A204.1 (cell line): ENCODE results near the gene RGS7BP.

Experiments used
- FAIRE-seq: peaks from 2 replicates; lab custom pipeline; 2012; peaks lifted over from hg19 to GRCh38; lab: Jason Lieb, UNC

RGS7BP gene

DNA sequence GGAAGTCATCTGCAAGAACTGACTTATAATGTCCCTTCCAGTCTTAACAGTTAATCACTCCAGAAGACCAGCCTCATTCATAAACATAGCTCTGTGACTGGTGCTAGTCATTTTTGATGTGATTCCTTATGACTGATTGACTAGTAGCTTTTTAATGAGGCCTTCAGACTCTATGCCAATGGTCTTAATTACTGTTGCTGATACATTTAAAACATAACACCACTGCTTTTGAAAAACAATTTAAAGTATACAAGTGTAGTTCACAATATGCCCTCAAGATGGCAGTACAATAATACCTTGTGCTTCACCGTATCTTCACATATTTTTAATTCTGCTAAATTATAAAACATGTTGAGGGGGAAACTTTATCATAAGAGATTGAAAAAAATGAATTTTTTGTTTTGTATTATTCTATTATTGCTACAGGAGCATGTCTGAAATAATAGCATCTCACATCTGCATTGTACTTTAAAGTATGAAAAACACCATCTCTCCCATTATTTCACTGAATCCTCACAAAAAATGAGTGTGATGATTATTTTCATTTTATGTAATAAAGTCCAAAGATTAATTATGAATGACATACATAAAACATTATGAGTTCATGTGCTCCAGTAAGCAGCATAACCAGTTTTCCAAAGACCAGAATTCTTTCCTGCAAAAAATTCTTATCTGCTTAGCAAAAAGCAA lies 129.3 kb downstream of the RGS7BP start:
- FAIRE-seq, result peak; percentile 97

DNA sequence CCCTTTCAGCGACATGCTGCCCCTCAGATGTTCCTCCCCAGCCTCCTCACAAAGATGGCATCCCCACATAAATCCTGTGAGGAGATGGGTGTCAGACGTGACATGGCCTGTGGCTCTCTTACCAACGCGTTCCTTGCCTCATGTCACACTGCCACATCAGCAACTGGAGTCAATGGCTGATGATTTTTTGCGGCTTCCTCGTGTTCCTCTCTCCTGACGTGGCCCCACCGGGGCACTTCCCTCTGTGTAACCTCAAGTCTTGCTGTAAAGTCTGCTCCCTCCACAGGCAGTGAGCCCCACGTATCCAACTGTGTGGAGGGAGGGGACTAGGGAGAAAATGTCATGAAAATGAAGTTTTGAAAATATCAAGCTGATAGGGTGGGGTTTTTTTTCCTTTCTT lies 131.3 kb downstream of the RGS7BP start:
- no peak for FAIRE-seq

DNA sequence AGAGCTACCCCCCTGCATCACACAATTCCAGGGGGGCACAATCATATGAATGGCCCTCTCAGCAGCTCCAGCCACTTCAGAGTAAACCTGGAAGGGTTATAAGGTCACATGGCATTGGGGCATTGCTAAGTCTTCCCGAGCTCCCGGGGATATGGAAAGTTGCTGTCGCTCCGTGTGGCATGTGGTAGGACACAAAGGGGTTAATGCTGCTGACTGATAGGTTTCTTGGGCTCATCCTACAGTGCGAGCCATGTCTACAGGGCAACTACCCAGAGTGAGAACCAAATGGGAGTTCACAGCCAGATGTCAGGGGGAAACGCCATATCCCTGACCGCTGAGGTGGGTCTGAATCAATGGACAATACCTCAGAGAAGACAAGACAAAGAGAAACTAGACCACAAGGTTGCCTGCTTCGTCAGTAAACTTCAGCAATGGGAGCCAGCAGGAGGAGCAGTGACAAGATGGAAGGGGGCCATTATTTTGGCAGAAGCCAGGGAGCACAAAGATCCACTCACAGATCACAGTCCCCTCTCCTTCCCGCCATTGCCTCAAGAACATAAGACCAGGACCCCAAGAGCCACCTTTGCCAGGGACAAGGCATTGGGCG lies 132.1 kb downstream of the RGS7BP start:
- no peak for FAIRE-seq

- FAIRE-seq, result no peak
These were observed 139.0 kb downstream of the RGS7BP start for GRCh38 chr5:64644831-64645230.

GRCh38 chr5:64646169-64646568 lies 140.4 kb downstream of the RGS7BP start:
- no peak for FAIRE-seq

DNA sequence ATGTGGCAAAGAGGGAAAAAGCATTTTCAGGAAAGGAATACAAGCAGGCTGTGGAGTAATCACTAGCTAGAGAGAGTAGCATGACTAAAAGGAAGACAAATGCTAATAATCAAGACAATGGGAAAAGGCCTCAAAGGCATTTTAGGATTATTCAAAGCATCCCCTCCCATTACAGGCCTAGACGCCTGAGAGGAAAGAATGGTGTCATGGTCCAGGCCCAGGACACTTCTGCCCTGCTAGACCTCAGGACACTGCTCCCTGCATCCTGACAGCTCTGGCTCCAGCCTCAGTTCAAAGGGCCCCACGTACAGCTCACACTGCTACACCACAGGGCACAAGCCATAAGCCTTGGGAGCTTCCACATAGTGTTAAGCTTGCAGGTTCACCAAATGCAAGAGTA lies 143.7 kb downstream of the RGS7BP start:
- no peak for FAIRE-seq

- no peak for FAIRE-seq
These were observed 148.1 kb downstream of the RGS7BP start for GRCh38 chr5:64653766-64654560.

GRCh38 chr5:64654561-64654938 lies 148.7 kb downstream of the RGS7BP start:
- no peak for FAIRE-seq

DNA sequence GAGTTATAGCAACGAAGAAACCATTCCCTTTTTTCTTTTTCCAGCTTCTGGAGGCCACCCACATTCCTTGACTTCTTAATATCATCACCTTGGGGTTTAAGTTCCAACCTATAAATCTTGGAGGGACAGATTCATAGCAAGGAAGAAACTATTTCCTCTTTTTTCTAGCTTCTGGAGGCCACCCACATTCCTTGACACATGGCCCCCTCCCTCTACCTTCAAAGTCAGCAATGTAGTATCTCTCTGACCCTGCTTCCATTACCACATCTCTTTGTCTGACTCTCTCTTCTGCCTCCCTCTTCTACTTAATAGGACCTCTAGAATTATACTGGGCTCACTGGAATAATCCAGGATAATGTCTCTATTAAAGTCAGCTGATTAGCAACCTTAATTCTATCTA lies 149.8 kb downstream of the RGS7BP start:
- no peak for FAIRE-seq

DNA sequence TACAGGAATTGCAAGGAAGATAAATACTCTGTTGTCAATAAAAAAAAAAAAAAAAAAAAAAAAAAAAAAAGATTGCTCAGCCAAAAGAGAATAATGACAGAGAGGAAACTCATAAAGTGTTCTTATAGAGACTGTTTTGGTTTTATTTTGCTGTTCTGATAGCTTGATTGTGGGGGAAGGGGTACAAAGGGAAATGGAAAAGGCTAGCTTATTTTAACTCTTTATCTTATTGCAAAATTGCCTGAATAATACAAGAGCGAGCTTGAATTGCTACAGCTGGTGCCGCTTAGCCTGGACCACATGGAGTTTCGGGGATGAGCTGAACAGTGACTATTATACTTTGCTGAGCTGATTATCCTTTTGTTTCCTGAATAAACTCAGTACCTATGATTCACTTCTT lies 153.5 kb downstream of the RGS7BP start:
- FAIRE-seq, result no peak
